ENCODE results near the gene FBLN5. TPM values are rescaled to one million over a fixed set of nuclear protein-coding genes. Genes with fewer than 3 reads are reported as not detected.

The FBLN5 gene
- total RNA-seq, 1 experiment from 2014 or later: 0.23 TPM

GRCh38 chr14:91890291-91890749 lies 57.2 kb downstream of the FBLN5 start:
- ChIA-PET POLR2A (no interaction called here), CTCF (no interaction called here)
- no peak for TF ChIP-seq SIN3A (IDR thresholded peaks at IDR 0.05; ENCODE audit: borderline replicate concordance, insufficient read depth, low read depth, low read length)
- TF ChIP-seq POLR2AphosphoS5 (IDR thresholded peaks at IDR 0.05; ENCODE audit: low read depth, low read length): no peak
- TF ChIP-seq REST (IDR thresholded peaks at IDR 0.05; ENCODE audit: insufficient read depth in 1 of 2, low read depth in 2 of 2, low read length in 1 of 2): no peak
- no TSS peak for BruUV-seq (replicated peaks)
- Histone ChIP-seq H3K27ac (ENCODE audit: low read length) (no peak overlapping the region), H3K9me3 (ENCODE audit: control insufficient read depth, insufficient read depth, low read depth, low read length) (no peaks in the 10 kb centered on the region), H3K4me1 (ENCODE audit: control insufficient read depth, insufficient read depth, low read length) (no peaks in the 10 kb centered on the region), H3K4me3 (ENCODE audit: low read depth in 2 of 2, low read length in 2 of 2) (no peak overlapping the region), H3K27me3 (ENCODE audit: control insufficient read depth, insufficient read depth, low read length) (no peaks in the 10 kb centered on the region), H3K36me3 (ENCODE audit: control insufficient read depth, insufficient read depth, low read length) (no peaks in the 10 kb centered on the region)
- in situ Hi-C loops (cut with HindIII; ENCODE audit: low pct_unique_long_range_greater_than_20kb, low sequenced_read_pairs) (no loop called here), intact Hi-C loops (cut with micrococcal nuclease; ENCODE audit: unreplicated experiment) (no loop called here)
- ATAC-seq (no peak), DNase-seq (ENCODE audit: low read depth, low spot score) (no peak)

- Histone ChIP-seq H3K27ac (ENCODE audit: low read length) (no peak overlapping the region), H3K4me3 (ENCODE audit: low read depth in 2 of 2, low read length in 2 of 2) (no peak overlapping the region), H3K4me1 (ENCODE audit: control insufficient read depth, insufficient read depth, low read length) (no peaks in the 10 kb centered on the region), H3K9me3 (ENCODE audit: control insufficient read depth, insufficient read depth, low read depth, low read length) (no peaks in the 10 kb centered on the region), H3K36me3 (ENCODE audit: control insufficient read depth, insufficient read depth, low read length) (no peaks in the 10 kb centered on the region), H3K27me3 (ENCODE audit: control insufficient read depth, insufficient read depth, low read length) (no peaks in the 10 kb centered on the region)
- no peak for DNase-seq (ENCODE audit: low read depth, low spot score)
- ChIA-PET POLR2A (no interaction called here), CTCF (no interaction called here)
- BruUV-seq (replicated peaks): no TSS peak
- in situ Hi-C loops (cut with HindIII; ENCODE audit: low pct_unique_long_range_greater_than_20kb, low sequenced_read_pairs): no loop called here
- intact Hi-C loops (cut with micrococcal nuclease; ENCODE audit: unreplicated experiment): no loop called here
- no peak for ATAC-seq
- no peak for TF ChIP-seq POLR2AphosphoS5 (IDR thresholded peaks at IDR 0.05; ENCODE audit: low read depth, low read length)
- no peak for TF ChIP-seq REST (IDR thresholded peaks at IDR 0.05; ENCODE audit: insufficient read depth in 1 of 2, low read depth in 2 of 2, low read length in 1 of 2)
- no peak for TF ChIP-seq CTCF (IDR thresholded peaks at IDR 0.05)
Observed at GRCh38 chr14:91889477-91890211, 57.9 kb downstream of the FBLN5 start.

All from Panc1 (cell line).